HUES64 (cell line): Measurements from ENCODE around the gene NOD2.

ENCODE experiments used
- H3K27ac ChIP-seq: 2 replicates; pipeline ENCODE4 v1.7.0; 2013; ENCODE audit warnings: low read depth, low read length, inconsistent platforms
- H3K27me3 ChIP-seq: 2 replicates; pipeline ENCODE4 v1.6.1; 2013; ENCODE audit warnings: mild to moderate bottlenecking, low read length; ENCODE audit not compliant: insufficient read depth
- H3K36me3 ChIP-seq: 2 replicates; pipeline ENCODE4 v1.6.1; 2013; ENCODE audit warnings: mild to moderate bottlenecking, low read length; ENCODE audit not compliant: insufficient read depth
- H3K4me1 ChIP-seq: 2 replicates; pipeline ENCODE4 v1.6.1; 2013; ENCODE audit warnings: mild to moderate bottlenecking, low read length, moderate library complexity; ENCODE audit not compliant: insufficient read depth
- H3K4me3 ChIP-seq: 2 replicates; pipeline ENCODE4 v1.5.1; 2013; ENCODE audit warnings: mild to moderate bottlenecking, low read length, moderate library complexity
- H3K9ac ChIP-seq: 2 replicates; pipeline ENCODE4 v1.6.1; 2013; ENCODE audit warnings: mild to moderate bottlenecking, low read depth, low read length
- H3K9me3 ChIP-seq: 2 replicates; pipeline ENCODE4 v1.6.1; 2013; ENCODE audit warnings: low read depth, low read length; ENCODE audit not compliant: insufficient read depth
- WGBS: fragments of 150-250, 120-280 bp; methylation state at CpG from one replicate; pipeline ENCODE4 v1.1.7; 2013; ENCODE audit warnings: missing lambda C conversion rate; 5-methylcytosine and 5-hydroxymethylcytosine counted together

NOD2 gene

DNA sequence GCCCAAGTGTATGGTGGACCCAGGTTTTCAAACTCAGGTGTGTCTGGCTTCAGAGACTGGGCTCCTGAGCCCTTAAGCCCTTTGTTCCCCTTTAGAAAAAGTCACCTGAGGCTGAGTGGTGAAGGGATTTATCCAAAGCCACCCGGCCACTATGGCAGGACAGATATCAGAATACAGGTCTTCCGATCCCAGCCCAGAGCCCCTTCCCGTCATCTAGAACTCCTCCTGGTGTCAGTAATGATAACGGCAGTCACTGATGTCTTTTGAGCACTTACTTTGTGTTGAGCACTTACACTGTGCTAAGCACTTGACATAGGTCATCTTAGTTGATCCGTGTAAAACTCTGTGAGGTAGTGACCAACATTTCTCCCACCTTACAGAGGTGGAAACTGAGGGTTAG is 16.6 kb downstream of the NOD2 start:
- Histone ChIP-seq H3K27me3 (no peaks in the 10 kb centered on the region), H3K9me3 (peaks cover 5% of the 10 kb centered on the region; the same call in 1 of the 2 replicates), H3K9ac (no peak overlapping the region), H3K27ac (no peak overlapping the region), H3K36me3 (no peaks in the 10 kb centered on the region), H3K4me3 (no peak overlapping the region), H3K4me1 (no peaks in the 10 kb centered on the region)
- 87% methylated on average over 5 of the region's 5 CpGs for WGBS

DNA sequence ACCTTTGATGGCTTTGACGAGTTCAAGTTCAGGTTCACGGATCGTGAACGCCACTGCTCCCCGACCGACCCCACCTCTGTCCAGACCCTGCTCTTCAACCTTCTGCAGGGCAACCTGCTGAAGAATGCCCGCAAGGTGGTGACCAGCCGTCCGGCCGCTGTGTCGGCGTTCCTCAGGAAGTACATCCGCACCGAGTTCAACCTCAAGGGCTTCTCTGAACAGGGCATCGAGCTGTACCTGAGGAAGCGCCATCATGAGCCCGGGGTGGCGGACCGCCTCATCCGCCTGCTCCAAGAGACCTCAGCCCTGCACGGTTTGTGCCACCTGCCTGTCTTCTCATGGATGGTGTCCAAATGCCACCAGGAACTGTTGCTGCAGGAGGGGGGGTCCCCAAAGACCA is 17.6 kb downstream of the NOD2 start:
- Histone ChIP-seq H3K9me3 (no peaks in the 10 kb centered on the region), H3K36me3 (no peaks in the 10 kb centered on the region), H3K27ac (no peak overlapping the region), H3K4me1 (no peaks in the 10 kb centered on the region), H3K27me3 (no peaks in the 10 kb centered on the region), H3K4me3 (no peak overlapping the region), H3K9ac (no peak overlapping the region)
- 95% methylated on average over 21 of the region's 21 CpGs for WGBS

GRCh38 chr16:50711862-50712559 is 18.6 kb downstream of the NOD2 start:
- Histone ChIP-seq H3K9ac (no peak overlapping the region), H3K4me1 (no peaks in the 10 kb centered on the region), H3K9me3 (no peaks in the 10 kb centered on the region), H3K27ac (no peak overlapping the region), H3K27me3 (no peaks in the 10 kb centered on the region), H3K36me3 (no peaks in the 10 kb centered on the region), H3K4me3 (no peak overlapping the region)
- WGBS = 95% methylated on average over 25 of the region's 25 CpGs

DNA sequence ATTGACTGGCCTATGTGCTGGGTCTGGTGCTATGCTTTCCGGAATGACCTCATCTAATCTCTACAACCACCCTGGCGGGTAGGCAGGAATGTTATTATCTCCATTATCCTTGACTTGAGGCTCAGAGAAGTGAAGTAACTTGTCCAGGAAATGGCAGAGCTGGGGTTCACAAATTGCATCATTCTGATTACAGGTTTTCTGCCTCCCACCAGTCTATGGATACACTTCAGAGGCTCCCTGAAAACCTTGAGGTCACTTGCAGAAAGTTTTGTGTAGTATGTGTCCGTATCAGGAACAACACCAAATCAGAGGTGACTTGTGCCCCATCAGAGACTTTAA is 19.1 kb downstream of the NOD2 start:
- Histone ChIP-seq H3K9ac (no peak overlapping the region), H3K4me1 (no peaks in the 10 kb centered on the region), H3K27ac (no peak overlapping the region), H3K9me3 (no peaks in the 10 kb centered on the region), H3K36me3 (no peaks in the 10 kb centered on the region), H3K4me3 (no peak overlapping the region), H3K27me3 (no peaks in the 10 kb centered on the region)
- WGBS = 94% methylated on average over 3 of the region's 3 CpGs

- WGBS = 89% methylated on average over 4 of the region's 4 CpGs
- H3K27me3 ChIP-seq = no peaks in the 10 kb centered on the region
- H3K27ac ChIP-seq = no peak overlapping the region
- H3K4me3 ChIP-seq = no peak overlapping the region
- no peaks in the 10 kb centered on the region for H3K4me1 ChIP-seq
- H3K9me3 ChIP-seq = no peaks in the 10 kb centered on the region
- no peaks in the 10 kb centered on the region for H3K36me3 ChIP-seq
- H3K9ac ChIP-seq = no peak overlapping the region
These were observed 19.6 kb downstream of the NOD2 start for GRCh38 chr16:50712956-50713355.

DNA sequence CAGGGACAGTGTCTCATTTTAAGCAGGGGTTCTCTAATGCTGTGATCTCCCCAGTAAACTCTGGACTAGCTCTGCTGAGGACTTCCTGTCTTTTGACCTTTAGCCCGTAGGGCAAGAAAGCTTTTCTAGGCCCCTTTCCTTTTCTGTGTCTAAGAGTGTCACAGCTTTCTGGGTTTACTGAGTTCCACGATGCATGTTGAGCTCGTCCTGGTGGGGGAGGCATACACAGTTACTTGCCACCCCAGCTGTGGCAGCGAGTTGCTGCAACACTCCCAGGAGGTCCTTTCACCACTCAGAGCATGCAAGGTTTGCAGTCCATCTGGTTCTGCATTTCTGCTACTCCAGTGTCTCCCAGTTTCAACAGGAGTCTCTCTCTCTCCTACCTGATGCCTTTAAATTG is 23.7 kb downstream of the NOD2 start:
- Histone ChIP-seq H3K4me3 (no peak overlapping the region), H3K9me3 (no peaks in the 10 kb centered on the region), H3K9ac (no peak overlapping the region), H3K36me3 (no peaks in the 10 kb centered on the region), H3K27me3 (no peaks in the 10 kb centered on the region), H3K4me1 (no peaks in the 10 kb centered on the region), H3K27ac (no peak overlapping the region)
- 90% methylated on average over 4 of the region's 4 CpGs for WGBS

GRCh38 chr16:50717494-50717893 is 24.1 kb downstream of the NOD2 start:
- no peak overlapping the region for H3K27ac ChIP-seq
- no peak overlapping the region for H3K4me3 ChIP-seq
- no peak overlapping the region for H3K9ac ChIP-seq
- WGBS = 91% methylated on average over 5 of the region's 5 CpGs
- no peaks in the 10 kb centered on the region for H3K27me3 ChIP-seq
- no peaks in the 10 kb centered on the region for H3K36me3 ChIP-seq
- no peaks in the 10 kb centered on the region for H3K9me3 ChIP-seq
- no peaks in the 10 kb centered on the region for H3K4me1 ChIP-seq

DNA sequence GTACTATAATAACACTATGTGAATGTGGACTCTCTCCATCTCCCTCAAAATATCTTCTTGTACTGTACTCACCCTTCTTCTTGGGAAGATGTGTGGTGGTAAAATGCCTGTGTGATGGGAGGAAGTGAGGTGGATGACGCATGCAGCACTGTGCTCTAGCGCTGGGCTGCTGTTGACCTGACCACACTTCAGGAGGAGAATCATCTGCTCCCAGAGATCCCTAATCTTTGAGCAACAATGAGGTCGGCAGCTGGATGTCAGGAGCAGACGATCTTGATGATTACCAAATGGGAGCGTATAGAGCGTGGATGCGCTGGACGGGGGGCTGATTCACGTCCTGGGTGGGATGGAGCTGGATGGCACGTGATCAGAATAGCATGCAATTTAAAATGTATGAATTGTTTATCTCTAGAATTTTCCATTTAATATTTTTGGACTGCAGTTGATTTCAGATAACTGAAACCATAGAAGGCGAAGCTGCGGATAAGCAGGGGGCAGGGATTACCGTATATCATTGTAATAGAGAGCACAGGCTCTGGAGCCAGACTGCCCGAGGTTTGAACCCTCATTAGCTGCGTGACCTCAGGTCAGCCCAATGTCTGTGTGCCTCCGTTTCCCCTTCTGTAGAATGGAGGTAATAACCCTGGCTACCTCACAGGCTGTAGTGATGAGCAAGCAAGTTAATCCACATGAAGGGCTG is 24.8 kb downstream of the NOD2 start:
- H3K27me3 ChIP-seq = no peaks in the 10 kb centered on the region

GRCh38 chr16:50718761-50719400 is 25.5 kb downstream of the NOD2 start:
- Histone ChIP-seq H3K9me3 (no peaks in the 10 kb centered on the region), H3K4me3 (no peak overlapping the region), H3K9ac (no peak overlapping the region), H3K36me3 (no peaks in the 10 kb centered on the region), H3K27me3 (no peaks in the 10 kb centered on the region), H3K27ac (no peak overlapping the region), H3K4me1 (no peaks in the 10 kb centered on the region)
- WGBS = 91% methylated on average over 8 of the region's 9 CpGs

More for the DNA sequence above, 24.8 kb downstream of the NOD2 start:
- 93% methylated on average over 16 of the region's 16 CpGs for WGBS
- no peak overlapping the region for H3K27ac ChIP-seq
- no peak overlapping the region for H3K4me3 ChIP-seq
- H3K9me3 ChIP-seq = no peaks in the 10 kb centered on the region
- H3K4me1 ChIP-seq = no peaks in the 10 kb centered on the region
- H3K36me3 ChIP-seq = no peaks in the 10 kb centered on the region
- no peak overlapping the region for H3K9ac ChIP-seq

DNA sequence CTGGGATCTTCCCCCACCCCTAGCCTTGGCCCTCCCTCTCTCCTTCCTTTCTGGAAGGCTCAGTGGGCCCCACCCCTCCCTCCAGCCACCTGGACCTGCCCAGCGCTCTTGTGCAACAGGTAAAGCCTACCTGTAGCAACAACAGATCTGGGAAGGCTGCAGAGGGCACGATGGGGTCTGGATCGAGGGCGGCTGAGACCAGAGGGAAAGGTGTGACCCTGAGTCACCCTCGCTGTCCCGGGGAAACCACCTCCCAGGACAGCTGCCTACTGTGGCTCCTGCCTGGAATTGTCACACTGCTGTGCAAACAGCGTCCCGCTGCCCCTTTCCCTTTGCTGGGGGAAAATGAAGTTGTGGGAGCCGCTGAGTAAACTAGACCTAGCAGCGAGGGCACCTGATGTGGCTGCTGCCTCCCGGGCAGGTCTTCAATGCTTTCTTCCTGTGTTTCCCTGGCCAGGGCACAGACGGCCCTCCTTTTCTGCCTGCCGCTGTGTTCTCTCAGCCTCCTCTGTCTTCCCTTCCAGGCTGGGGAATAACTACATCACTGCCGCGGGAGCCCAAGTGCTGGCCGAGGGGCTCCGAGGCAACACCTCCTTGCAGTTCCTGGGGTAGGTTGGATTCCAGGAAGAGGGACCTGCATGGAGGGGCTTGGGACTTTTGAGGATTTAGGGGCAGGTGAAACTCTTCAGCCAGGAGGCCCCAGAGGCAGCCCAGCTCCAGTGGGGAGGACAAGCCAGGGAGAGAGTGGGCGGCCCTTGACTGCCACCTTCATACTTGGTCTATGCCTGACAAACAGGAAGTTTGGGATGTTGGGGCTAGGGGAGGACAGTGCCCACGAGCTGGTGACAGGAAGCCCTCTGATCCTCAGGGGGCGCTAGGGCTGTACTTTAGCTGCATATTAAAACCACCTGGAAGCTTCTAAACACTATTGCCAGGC is 26.3 kb downstream of the NOD2 start:
- Histone ChIP-seq H3K4me1 (no peaks in the 10 kb centered on the region), H3K9me3 (0 out of 2 replicates have a peak, but pooled peaks cover 3% of the 10 kb centered on the region), H3K27ac (no peak overlapping the region), H3K9ac (no peak overlapping the region), H3K27me3 (no peaks in the 10 kb centered on the region), H3K4me3 (no peak overlapping the region), H3K36me3 (no peaks in the 10 kb centered on the region)
- 84% methylated on average over 20 of the region's 20 CpGs for WGBS
